Measurements from ENCODE around the gene C1orf210.

Gene C1orf210

GRCh38 chr1:43282220-43283195, 2.9 kb downstream of the C1orf210 start:
- TF ChIP-seq CTCF (IDR thresholded peaks at IDR 0.05; ENCODE audit: low read depth, low read length) = no peak
- no peaks in the 10 kb centered on the region for H3K27me3 ChIP-seq (ENCODE audit: insufficient read depth, low read depth, severe bottlenecking)
- H3K27ac ChIP-seq = no peak overlapping the region
- H3K9me3 ChIP-seq (ENCODE audit: severe bottlenecking) = no peaks in the 10 kb centered on the region
- H3K36me3 ChIP-seq = no peaks in the 10 kb centered on the region
- no peak overlapping the region for H3K4me3 ChIP-seq (ENCODE audit: low read depth, low read length)
- DNase-seq = no peak

- no peak for TF ChIP-seq CTCF (IDR thresholded peaks at IDR 0.05; ENCODE audit: low read depth, low read length)
- Histone ChIP-seq H3K4me3 (ENCODE audit: low read depth, low read length) (no peak overlapping the region), H3K9me3 (ENCODE audit: severe bottlenecking) (no peaks in the 10 kb centered on the region), H3K27me3 (ENCODE audit: insufficient read depth, low read depth, severe bottlenecking) (no peaks in the 10 kb centered on the region), H3K36me3 (no peaks in the 10 kb centered on the region), H3K27ac (no peak overlapping the region)
- DNase-seq = no peak
Measured at GRCh38 chr1:43280692-43281091, 4.7 kb downstream of the C1orf210 start.

GRCh38 chr1:43279666-43280065, 5.7 kb downstream of the C1orf210 start:
- Histone ChIP-seq H3K9me3 (ENCODE audit: severe bottlenecking) (no peaks in the 10 kb centered on the region), H3K27ac (no peak overlapping the region), H3K4me3 (ENCODE audit: low read depth, low read length) (no peak overlapping the region), H3K36me3 (no peaks in the 10 kb centered on the region), H3K27me3 (ENCODE audit: insufficient read depth, low read depth, severe bottlenecking) (no peaks in the 10 kb centered on the region)
- no peak for TF ChIP-seq CTCF (IDR thresholded peaks at IDR 0.05; ENCODE audit: low read depth, low read length)
- no peak for DNase-seq

GRCh38 chr1:43279161-43279560, 6.2 kb downstream of the C1orf210 start:
- no peaks in the 10 kb centered on the region for H3K27me3 ChIP-seq (ENCODE audit: insufficient read depth, low read depth, severe bottlenecking)
- H3K36me3 ChIP-seq = no peaks in the 10 kb centered on the region
- DNase-seq = no peak
- TF ChIP-seq CTCF (IDR thresholded peaks at IDR 0.05; ENCODE audit: low read depth, low read length) = no peak
- no peaks in the 10 kb centered on the region for H3K9me3 ChIP-seq (ENCODE audit: severe bottlenecking)
- H3K27ac ChIP-seq = no peak overlapping the region
- H3K4me3 ChIP-seq (ENCODE audit: low read depth, low read length) = no peak overlapping the region

- no peak for TF ChIP-seq CTCF (IDR thresholded peaks at IDR 0.05; ENCODE audit: low read depth, low read length)
- DNase-seq = no peak
- H3K27ac ChIP-seq = no peak overlapping the region
- H3K36me3 ChIP-seq = no peaks in the 10 kb centered on the region
- no peak overlapping the region for H3K4me3 ChIP-seq (ENCODE audit: low read depth, low read length)
- H3K27me3 ChIP-seq (ENCODE audit: insufficient read depth, low read depth, severe bottlenecking) = no peaks in the 10 kb centered on the region
- H3K9me3 ChIP-seq (ENCODE audit: severe bottlenecking) = no peaks in the 10 kb centered on the region
Measured at GRCh38 chr1:43277116-43277876, 8.1 kb downstream of the C1orf210 start.

All from WERI-Rb-1 (cell line).